Measurements from ENCODE around the gene POLD1.
"Not testable (repeated sequence)": the region's sequence is repeated elsewhere in the genome, so short reads cannot be mapped to it uniquely, and the experiment has no call there.

Gene POLD1

GRCh38 chr19:50383852-50384684, at the start of gene POLD1:
Gene POLD1, plus strand, starts transcription at chr19:50384347. Its CDS starts 14,505 bp downstream, at chr19:50398852.
- peak; percentile 99 for DNase-seq

- DNase-seq: no peak
These were observed 49.3 kb upstream of the POLD1 start for GRCh38 chr19:50334741-50335421.

GRCh38 chr19:50337031-50337430, 47.1 kb upstream of the POLD1 start:
- DNase-seq: not testable (repeated sequence)

DNA sequence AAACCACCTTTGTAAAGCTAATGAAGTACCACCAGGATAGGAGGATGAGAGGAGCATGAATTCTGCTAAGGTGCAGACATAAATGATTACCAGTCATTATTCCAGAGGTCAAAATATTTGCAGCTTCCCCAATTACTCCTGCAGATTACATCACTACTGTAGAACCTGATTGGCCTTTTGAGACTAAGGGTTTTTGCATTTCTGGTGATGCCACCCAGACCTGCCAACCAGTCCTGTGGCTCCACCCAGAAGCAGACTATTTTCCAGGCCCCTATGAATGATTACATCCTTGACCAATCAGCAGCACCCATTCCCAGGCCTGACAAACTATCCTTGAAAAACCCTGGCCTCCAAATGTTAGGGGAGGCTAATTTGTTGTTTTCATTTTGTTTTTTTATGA, 43.8 kb upstream of the POLD1 start:
- DNase-seq: no peak

DNA sequence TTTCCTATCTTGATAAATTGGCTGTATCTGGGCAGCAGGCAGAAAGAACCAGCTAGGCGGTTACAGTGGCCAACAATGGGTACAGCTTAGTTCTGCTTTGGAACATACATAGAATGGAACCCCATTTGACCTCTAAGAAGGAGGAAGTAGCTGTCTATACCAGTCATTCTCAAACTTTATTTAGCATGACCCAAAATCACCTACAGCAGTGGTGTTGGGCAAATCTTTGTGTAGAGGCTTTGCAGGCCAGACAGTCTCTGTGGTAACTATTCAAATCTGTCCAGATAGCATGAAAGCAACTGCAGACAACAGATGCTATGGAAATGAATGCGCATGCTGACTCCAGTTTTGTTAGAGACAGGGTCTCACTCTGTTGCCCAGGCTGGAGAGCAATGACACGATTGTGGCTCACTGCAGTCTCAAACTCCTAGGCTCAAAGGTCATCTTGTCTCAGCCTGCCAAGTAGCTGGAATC, 43.0 kb upstream of the POLD1 start:
- no peak for DNase-seq

DNA sequence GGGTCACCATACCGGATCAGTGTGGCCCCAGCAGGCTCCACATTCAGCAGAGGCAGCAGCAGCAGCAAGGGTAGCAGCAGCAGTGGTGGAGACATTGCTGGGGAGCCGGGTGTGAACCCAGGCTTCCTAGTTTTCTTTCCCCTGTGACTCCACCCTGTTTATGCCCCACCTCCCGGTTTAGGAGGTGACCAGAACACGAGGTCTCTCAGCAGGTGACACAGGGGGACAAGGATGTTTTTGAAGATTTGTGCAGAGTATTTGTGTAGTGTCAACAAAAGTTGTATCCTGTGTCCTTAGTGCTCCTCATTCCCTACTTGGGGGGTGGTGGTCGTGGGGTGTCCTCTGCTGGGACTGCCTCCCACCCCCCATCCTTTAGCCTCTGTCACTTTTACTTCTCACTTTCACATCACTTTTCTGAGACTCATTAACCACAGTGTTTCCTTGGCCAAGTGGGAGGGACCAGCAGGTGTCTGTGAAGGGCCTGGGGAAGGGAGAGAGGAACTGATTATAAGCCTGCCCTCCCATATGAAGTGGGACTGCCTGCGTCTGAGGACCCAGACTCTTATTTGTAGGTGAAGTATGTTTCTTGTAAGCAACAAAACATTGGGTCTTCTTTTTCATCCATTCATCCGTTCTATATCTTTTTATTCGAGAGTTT, 39.4 kb upstream of the POLD1 start:
- DNase-seq: no peak

GRCh38 chr19:50347089-50347581, 37.0 kb upstream of the POLD1 start:
- not testable (repeated sequence) for DNase-seq

- DNase-seq: no peak
These were observed 34.7 kb upstream of the POLD1 start for GRCh38 chr19:50349277-50350057.

- DNase-seq: no peak
These were observed 31.9 kb upstream of the POLD1 start for GRCh38 chr19:50352242-50352641.

DNA sequence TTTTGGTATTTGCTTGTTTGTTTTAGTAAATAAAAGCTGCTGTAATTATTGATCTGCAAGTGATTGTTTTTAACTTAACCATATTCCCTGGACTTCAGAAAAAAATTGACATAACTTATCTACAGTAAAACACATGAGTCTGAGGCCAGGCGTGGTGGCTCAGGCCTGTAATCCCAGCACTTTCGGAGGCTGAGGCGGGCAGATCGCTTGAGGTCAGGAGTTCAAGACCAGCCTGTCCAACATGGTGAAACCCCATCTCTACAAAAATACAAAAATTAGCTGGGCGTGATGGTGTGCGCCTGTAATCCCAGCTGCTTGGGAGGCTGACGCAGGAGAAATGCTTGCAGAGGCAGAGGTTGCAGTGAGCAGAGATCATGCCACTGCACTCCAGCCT, 30.7 kb upstream of the POLD1 start:
- DNase-seq: not testable (repeated sequence)

DNA sequence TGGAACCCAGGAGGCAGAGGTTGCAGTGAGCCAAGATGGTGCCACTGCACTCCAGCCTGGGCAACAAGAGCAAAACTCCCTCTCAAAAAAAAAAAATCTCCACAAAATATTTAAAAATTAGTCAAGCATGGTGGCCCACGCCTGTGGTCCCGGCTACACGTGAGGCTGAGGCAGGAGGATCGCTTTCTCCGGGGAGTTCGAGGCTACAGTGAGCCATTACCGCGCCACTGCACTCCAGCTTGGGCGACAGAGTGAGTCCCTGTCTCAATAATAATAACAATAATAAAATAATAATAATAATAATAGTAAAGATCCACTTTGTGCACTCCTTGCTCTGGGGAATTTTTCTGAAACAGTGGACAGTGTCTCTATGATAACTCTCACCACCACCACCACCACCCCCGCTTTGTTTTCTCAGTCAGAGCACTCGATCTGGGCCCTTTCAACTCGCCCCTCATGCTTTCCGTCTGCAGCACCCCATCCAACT, 27.4 kb upstream of the POLD1 start:
- no peak for DNase-seq

DNA sequence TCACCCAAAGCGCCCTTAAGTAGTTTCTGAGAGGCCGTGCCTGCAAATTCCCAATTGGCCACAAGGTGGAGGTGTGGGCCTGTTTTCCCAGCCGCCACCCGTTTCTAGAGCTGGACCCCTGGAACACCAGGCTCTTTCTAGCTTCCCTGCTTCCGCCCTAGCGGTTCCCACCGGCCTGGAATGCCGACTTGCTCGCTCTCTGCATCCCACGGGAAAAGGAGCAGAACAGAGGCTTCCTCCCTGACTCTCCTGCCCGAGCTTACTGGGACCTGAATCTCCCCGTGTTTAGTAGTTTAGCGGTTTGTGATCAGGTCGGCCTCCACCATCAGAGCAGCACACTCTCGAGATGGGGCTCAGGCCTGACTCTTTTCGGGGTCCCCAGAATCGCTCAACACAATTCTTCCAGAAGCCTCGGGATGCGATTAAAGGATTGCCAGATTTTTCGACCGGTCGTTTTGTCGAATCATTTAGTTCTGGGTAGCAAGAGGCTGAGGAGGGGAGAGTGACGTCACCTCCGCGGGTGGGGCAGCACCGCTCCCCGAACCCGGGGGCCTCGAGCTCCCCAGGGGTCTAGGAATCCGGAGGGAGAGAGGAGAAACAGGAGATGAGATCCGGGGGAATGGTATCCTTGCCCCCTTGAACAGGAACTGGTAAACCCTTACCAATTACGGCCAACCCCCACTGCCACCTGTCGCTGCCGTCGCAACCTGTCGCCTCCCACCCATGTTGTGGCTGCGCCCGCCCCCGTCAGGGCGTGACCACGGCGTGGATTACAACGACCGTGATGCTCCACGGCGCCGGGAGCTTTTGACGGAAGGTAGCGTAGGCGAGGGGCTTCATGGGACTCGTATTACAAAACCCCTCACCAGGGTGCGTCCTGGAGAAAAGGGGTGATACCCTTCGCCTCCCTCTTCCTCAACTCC, 26.7 kb upstream of the POLD1 start:
- DNase-seq: peak; percentile 61

DNA sequence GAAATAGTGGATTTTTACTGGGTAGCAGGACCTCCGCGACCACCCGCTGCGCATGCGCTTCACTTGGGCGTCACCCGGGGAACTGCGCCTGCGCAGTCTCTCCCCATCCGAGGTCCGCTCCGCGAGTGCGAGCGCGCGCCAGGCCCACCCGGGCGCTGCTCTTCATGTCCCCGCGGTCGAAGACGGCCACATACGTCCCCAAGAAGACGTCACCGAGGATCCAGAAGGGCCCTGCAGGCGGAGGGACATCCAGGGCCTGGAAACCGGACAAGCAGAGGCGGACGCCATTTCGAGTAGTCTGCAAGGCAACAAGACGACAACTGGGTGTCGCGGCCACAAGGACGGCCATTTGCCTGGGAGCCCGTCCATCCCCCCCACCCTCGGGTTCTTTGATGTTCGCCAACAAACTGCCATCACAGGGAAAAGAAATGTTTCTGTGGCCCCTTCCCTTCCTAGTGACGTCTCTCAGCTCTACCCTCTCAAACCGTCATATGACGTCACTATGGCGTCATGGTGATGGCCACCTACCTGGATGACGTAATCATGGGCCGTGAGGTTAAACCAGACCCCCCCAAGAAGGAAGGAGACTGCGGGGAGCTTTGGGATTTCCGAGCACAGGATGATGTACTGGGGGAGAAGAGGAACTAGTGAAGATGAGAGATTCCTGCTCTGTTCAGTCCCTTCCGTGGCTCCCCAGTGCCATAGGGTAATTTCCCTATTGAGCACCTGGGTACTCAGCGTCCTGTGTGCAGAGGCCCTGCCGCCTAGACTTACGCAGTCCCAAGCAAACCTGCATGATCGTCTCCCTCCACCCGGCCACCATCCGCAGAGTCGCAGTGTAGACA, 25.4 kb upstream of the POLD1 start:
- DNase-seq: peak; percentile 58

DNA sequence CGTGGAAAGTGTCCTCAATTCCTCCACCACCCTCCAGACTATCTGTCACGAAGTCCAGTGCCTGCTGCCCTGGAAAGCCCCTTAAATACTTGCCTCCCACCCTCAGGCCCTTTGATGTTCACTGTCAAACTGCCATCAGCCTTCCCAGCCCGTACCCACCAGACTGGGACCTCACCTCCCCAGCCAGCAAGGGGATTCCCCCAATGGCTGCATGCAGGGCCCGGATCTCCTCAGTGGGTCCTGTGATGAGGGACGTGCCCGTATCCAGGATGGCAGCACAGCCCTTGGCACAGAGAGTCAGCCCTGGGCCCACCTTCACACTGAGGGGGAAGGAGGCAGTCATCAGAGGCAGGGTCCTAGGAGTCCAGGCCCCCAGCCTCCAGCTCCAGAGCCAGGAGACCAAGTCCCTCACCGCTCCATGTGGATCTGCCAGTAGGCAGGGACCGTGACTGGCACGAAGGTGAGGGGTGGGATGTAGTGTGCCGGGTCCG, 24.8 kb upstream of the POLD1 start:
- no peak for DNase-seq

DNA sequence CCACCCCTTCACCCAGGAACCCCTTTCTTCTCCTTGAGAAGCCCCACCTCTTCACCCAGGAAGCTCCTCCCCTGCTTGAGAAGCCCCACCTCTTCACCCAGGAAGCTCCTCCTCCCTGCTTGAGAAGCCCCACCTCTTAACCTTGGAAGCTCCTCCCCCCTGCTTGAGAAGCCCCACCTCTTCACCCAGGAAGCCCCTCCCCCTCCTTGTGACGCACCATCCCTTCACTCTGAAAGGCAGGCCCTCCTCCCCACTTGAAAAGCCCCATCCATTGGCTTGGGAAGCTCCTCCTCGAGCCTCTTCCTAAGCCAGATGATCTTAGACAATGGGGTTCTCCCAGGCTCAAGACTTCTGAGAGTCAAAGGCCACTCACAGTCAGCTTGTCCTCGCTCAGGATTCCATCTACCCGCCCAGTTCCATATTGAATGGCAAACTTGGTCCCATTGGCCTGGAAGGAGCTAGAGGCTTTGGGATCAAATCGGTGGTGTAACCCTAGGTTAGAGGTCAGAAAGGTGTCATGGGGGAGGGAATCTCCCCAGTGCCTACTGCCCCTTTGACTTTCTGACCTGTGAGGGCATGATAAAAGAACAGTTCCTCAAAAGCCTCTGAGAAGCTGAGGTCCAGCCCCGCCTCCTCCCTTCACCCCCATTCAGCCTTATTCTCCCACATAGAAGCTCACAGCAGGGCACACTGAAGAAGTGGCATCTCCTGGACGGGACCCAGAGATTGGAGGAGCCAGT, 22.7 kb upstream of the POLD1 start:
- DNase-seq: no peak

DNA sequence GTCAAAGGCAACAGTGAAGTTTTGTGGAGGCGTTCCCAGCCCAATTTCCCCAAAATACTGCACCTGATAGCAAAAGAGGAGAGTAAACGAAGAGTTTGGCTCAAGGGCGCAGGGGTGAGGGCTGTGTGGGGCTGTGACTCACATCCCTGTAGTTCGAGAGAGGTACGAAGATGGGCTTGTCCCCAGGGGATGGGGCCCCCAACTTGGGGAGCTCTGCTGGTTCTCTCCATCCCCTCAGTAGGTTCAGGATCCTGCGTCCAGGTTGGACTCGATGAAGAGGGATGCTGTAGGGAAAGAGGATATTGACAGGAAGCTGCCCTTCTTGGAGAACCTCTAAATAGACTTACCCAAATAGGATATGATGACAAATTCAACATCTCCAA, 22.1 kb upstream of the POLD1 start:
- DNase-seq: no peak

- DNase-seq: no peak
These were observed 21.3 kb upstream of the POLD1 start for GRCh38 chr19:50362656-50363424.

GRCh38 chr19:50365434-50366306, 18.5 kb upstream of the POLD1 start, which contains the start of gene NAPSA:
Gene NAPSA, minus strand, starts transcription at chr19:50365639. Its CDS starts 18 bp downstream, at chr19:50365621.
- DNase-seq: no peak

Data from NCI-H1105 (cell line).